ENCODE measurements around the gene IRAK1. TPM values are rescaled to one million over a fixed set of nuclear protein-coding genes. Genes with fewer than 3 reads are reported as not detected.

IRAK1 gene
- polyA plus RNA-seq, 1 donor from 2014 or later, result 6.8 TPM

DNA sequence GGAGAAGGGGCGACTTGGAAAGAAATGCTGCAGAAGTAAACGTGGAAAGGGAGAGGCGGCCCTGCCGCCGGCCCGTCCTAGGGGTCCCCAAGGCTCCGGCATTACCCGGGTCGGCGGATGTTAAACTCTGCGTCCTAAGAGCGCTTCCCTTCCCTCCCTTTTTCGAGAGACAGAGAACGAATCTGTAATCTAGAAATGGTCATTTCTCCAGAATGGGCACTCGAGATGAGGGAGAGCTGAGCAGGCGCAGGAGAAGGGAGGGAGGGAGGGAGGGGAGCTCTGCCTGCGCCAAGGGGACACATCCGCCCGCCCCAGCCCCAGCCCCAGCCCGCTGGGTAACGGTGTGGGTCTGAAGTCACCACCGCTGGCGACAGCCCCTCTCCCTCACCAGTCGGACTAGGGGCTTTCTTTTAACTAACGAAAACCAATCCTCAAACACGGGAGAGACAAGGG, 49.8 kb downstream of the IRAK1 start:
- H3K36me3 ChIP-seq (ENCODE audit: insufficient read depth, low read length), result no peaks in the 10 kb centered on the region
- H2AFZ ChIP-seq (ENCODE audit: low read depth, low read length), result no peak overlapping the region
- H3K9ac ChIP-seq (ENCODE audit: low read length), result peak overlapping the region; percentile 98

DNA sequence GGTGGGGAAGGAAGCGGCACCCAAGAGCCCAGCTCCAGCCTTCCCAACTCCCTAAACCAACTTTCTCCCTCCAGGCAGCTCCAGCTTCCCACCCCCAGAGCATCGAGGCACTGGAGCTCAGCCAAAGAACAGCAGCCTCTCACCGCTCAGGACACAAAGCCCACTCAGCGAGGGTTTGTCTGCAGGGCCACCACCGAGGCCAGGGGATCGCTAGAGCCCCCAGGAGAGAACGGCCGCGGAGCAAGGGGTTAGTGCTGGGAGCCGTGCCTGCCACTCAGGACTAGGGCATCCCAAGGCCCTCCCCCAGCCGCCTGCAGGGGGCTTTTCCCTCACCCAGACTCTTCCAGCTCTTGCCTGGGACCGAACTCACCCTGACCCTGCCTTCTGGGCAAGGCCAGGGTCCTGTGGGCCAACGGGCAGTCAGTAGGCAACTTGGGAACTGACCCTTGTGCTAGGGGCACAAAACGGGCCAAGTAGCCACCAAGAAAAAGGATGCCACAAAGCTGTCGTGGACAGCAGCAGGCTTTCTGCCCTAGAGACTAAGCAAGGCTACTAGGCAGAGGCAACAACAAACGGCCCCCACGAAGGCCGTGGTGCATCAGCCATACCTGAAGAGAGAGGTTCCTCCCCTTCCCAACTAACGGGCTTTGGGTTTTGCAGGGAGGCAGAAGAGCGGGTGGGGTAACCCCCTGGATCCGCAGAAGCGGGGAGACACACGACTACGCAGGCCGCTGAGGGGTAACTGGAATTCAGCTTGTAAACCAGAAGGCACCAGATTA, 50.4 kb downstream of the IRAK1 start:
- peak overlapping the region; percentile 85 for H3K4me3 ChIP-seq (ENCODE audit: low read length)
- no peaks in the 10 kb centered on the region for H4K20me1 ChIP-seq (ENCODE audit: insufficient read depth)
- peaks cover 33% of the 10 kb centered on the region for H3K79me2 ChIP-seq (replicated peaks; ENCODE audit: insufficient read depth, low read length)
- peak overlapping the region; percentile 98 for H3K27ac ChIP-seq (ENCODE audit: low read length)
- peak overlapping the region; percentile 98 for H3K9ac ChIP-seq (ENCODE audit: low read length)
- no peak overlapping the region for H2AFZ ChIP-seq (ENCODE audit: low read depth, low read length)
- H3K27me3 ChIP-seq (ENCODE audit: insufficient read depth, low read depth, low read length), result no peaks in the 10 kb centered on the region
- no peaks in the 10 kb centered on the region for H3K9me3 ChIP-seq (ENCODE audit: low read length)
- no peaks in the 10 kb centered on the region for H3F3A ChIP-seq (ENCODE audit: insufficient read depth, low read length, poor library complexity, severe bottlenecking)
- TF ChIP-seq SMC3 (conservative IDR thresholded peaks at IDR 0.05; ENCODE audit: poor library complexity) (no peak), EZH2 (IDR thresholded peaks at IDR 0.05; ENCODE audit: borderline replicate concordance, insufficient read depth, low read length, poor library complexity, severe bottlenecking) (no peak), POLR2AphosphoS5 (IDR thresholded peaks at IDR 0.05) (no peak), TAF1 (IDR thresholded peaks at IDR 0.05; ENCODE audit: low read depth) (no peak), EP300 (conservative IDR thresholded peaks at IDR 0.05; ENCODE audit: poor library complexity, severe bottlenecking) (no peak), RAD21 (conservative IDR thresholded peaks at IDR 0.05) (no peak), MXI1 (conservative IDR thresholded peaks at IDR 0.05; ENCODE audit: poor library complexity, severe bottlenecking) (no peak)
- TF ChIP-seq, protein P1, sequence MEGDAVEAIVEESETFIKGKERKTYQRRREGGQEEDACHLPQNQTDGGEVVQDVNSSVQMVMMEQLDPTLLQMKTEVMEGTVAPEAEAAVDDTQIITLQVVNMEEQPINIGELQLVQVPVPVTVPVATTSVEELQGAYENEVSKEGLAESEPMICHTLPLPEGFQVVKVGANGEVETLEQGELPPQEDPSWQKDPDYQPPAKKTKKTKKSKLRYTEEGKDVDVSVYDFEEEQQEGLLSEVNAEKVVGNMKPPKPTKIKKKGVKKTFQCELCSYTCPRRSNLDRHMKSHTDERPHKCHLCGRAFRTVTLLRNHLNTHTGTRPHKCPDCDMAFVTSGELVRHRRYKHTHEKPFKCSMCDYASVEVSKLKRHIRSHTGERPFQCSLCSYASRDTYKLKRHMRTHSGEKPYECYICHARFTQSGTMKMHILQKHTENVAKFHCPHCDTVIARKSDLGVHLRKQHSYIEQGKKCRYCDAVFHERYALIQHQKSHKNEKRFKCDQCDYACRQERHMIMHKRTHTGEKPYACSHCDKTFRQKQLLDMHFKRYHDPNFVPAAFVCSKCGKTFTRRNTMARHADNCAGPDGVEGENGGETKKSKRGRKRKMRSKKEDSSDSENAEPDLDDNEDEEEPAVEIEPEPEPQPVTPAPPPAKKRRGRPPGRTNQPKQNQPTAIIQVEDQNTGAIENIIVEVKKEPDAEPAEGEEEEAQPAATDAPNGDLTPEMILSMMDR (IDR thresholded peaks at IDR 0.05; ENCODE audit: poor library complexity, severe bottlenecking), result no peak
- no peaks in the 10 kb centered on the region for H3K9me2 ChIP-seq (ENCODE audit: insufficient read depth, low read length)
- peak overlapping the region; percentile 70 for H3K4me2 ChIP-seq (ENCODE audit: low read length)
- H3K36me3 ChIP-seq (ENCODE audit: insufficient read depth, low read length), result no peaks in the 10 kb centered on the region

More for the DNA sequence above, 49.8 kb downstream of the IRAK1 start:
- TF ChIP-seq TAF1 (IDR thresholded peaks at IDR 0.05; ENCODE audit: low read depth) (no peak), EZH2 (IDR thresholded peaks at IDR 0.05; ENCODE audit: borderline replicate concordance, insufficient read depth, low read length, poor library complexity, severe bottlenecking) (no peak), EP300 (conservative IDR thresholded peaks at IDR 0.05; ENCODE audit: poor library complexity, severe bottlenecking) (no peak), RAD21 (conservative IDR thresholded peaks at IDR 0.05) (no peak), MXI1 (conservative IDR thresholded peaks at IDR 0.05; ENCODE audit: poor library complexity, severe bottlenecking) (no peak), SMC3 (conservative IDR thresholded peaks at IDR 0.05; ENCODE audit: poor library complexity) (no peak), POLR2AphosphoS5 (IDR thresholded peaks at IDR 0.05) (no peak)
- TF ChIP-seq, protein P1 (IDR thresholded peaks at IDR 0.05; ENCODE audit: poor library complexity, severe bottlenecking), result no peak
- TF ChIP-seq, protein P2, sequence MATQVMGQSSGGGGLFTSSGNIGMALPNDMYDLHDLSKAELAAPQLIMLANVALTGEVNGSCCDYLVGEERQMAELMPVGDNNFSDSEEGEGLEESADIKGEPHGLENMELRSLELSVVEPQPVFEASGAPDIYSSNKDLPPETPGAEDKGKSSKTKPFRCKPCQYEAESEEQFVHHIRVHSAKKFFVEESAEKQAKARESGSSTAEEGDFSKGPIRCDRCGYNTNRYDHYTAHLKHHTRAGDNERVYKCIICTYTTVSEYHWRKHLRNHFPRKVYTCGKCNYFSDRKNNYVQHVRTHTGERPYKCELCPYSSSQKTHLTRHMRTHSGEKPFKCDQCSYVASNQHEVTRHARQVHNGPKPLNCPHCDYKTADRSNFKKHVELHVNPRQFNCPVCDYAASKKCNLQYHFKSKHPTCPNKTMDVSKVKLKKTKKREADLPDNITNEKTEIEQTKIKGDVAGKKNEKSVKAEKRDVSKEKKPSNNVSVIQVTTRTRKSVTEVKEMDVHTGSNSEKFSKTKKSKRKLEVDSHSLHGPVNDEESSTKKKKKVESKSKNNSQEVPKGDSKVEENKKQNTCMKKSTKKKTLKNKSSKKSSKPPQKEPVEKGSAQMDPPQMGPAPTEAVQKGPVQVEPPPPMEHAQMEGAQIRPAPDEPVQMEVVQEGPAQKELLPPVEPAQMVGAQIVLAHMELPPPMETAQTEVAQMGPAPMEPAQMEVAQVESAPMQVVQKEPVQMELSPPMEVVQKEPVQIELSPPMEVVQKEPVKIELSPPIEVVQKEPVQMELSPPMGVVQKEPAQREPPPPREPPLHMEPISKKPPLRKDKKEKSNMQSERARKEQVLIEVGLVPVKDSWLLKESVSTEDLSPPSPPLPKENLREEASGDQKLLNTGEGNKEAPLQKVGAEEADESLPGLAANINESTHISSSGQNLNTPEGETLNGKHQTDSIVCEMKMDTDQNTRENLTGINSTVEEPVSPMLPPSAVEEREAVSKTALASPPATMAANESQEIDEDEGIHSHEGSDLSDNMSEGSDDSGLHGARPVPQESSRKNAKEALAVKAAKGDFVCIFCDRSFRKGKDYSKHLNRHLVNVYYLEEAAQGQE (IDR thresholded peaks at IDR 0.05; ENCODE audit: borderline replicate concordance), result no peak
- H4K20me1 ChIP-seq (ENCODE audit: insufficient read depth), result no peaks in the 10 kb centered on the region
- no peaks in the 10 kb centered on the region for H3K9me2 ChIP-seq (ENCODE audit: insufficient read depth, low read length)
- peak overlapping the region; percentile 98 for H3K27ac ChIP-seq (ENCODE audit: low read length)
- peak overlapping the region; percentile 85 for H3K4me3 ChIP-seq (ENCODE audit: low read length)
- no peaks in the 10 kb centered on the region for H3K9me3 ChIP-seq (ENCODE audit: low read length)
- no peaks in the 10 kb centered on the region for H3F3A ChIP-seq (ENCODE audit: insufficient read depth, low read length, poor library complexity, severe bottlenecking)
- H3K27me3 ChIP-seq (ENCODE audit: insufficient read depth, low read depth, low read length), result no peaks in the 10 kb centered on the region
- H3K4me2 ChIP-seq (ENCODE audit: low read length), result peak overlapping the region; percentile 70
- peaks cover 28% of the 10 kb centered on the region for H3K79me2 ChIP-seq (replicated peaks; ENCODE audit: insufficient read depth, low read length)
